OCI-LY3 (cell line): ENCODE measurements around the gene KLHL13.

Experiments used
- CTCF ChIP-seq: fragments of 200-600, 300-600 bp; sonication (generic); IDR thresholded peaks from 2 replicates; pipeline ENCODE4 v1.5.1; 2014; ENCODE audit warnings: antibody characterized with exemption, low read length, low read depth
- EZH2phosphoT487 ChIP-seq: fragments of 200-600 bp; shearing (Covaris generic); IDR thresholded peaks from 2 replicates; pipeline ENCODE4 v1.6.1; 2018; ENCODE audit warnings: antibody characterized with exemption, mixed run types, low read depth

- TF ChIP-seq EZH2phosphoT487 (no peak), CTCF (no peak)
Observed at GRCh38 chrX:118056870-118057269, 59.7 kb downstream of the KLHL13 start.
